GM12892 (cell line): ENCODE results near the gene COP1.

Experiments
- POLR2A ChIP-seq: IDR thresholded peaks from 2 replicates; pipeline ENCODE4 v1.6.1; 2011; ENCODE audit warnings: low read depth, low read length, control low read depth
- POLR2AphosphoS5 ChIP-seq: IDR thresholded peaks from 2 replicates; pipeline ENCODE4 v1.6.1; 2011; ENCODE audit warnings: low read depth, low read length, control low read depth

GRCh38 chr1:176196728-176197127 lies 10.4 kb downstream of the COP1 start:
- TF ChIP-seq POLR2A (no peak), POLR2AphosphoS5 (no peak)
